Endothelial cell of umbilical vein (primary cell): ENCODE data around the gene PLPPR5. TPM values are rescaled to one million over a fixed set of nuclear protein-coding genes. Genes with fewer than 3 reads are reported as not detected.

ENCODE experiments used
- BruUV-seq: library from RNA; stranded (reverse); fragments of 400-500 nt; replicated peaks from 2 replicates; lab custom pipeline; 2021; lab: Mats Ljungman, UMichigan
- CTCF ChIA-PET: fragments of 300-600, 350-600 bp; sonication (Branson Sonifier 250); formaldehyde crosslinking; loops from one replicate; lab custom pipeline; 2021; ENCODE audit warnings: antibody characterized with exemption, inconsistent platforms; lab: Charles Lee
- POLR2A ChIA-PET: fragments of 300-600, 350-600 bp; sonication (Branson Sonifier 250); formaldehyde crosslinking; loops from one replicate; lab custom pipeline; 2021; ENCODE audit warnings: antibody characterized with exemption, inconsistent platforms; lab: Charles Lee
- DNase-seq: peaks from one replicate; pipeline ENCODE4 v3.0.0-alpha.2; 2011; ENCODE audit warnings: low read depth, low spot score
- FAIRE-seq: peaks from 2 replicates; lab custom pipeline; 2011; peaks lifted over from hg19 to GRCh38; lab: Jason Lieb, UNC
- H2AFZ ChIP-seq: 2 replicates; pipeline ENCODE4 v1.6.0; 2012; ENCODE audit warnings: low read depth, low read length, control low read depth, inconsistent platforms
- H3K27ac ChIP-seq: 2 replicates; pipeline ENCODE4 v1.5.1; 2011; ENCODE audit warnings: low read depth, mild to moderate bottlenecking, control low read depth, low read length, moderate library complexity; ENCODE audit not compliant: insufficient read depth
- H3K27me3 ChIP-seq, 2 experiments: 2 replicates each; pipeline versions ENCODE4 v1.6.0 to v1.6.1; 2011; ENCODE audit warnings: low read length in 2 of 2, mixed read lengths in 1 of 2; ENCODE audit not compliant: control insufficient read depth in 2 of 2, insufficient read depth in 2 of 2
- H3K36me3 ChIP-seq, 2 experiments: 2 replicates in 1 of 2; 3 replicates in 1 of 2; pipeline ENCODE4 v1.5.1; 2011; ENCODE audit warnings: low read length in 2 of 2, mild to moderate bottlenecking in 1 of 2, moderate library complexity in 1 of 2; ENCODE audit not compliant: control insufficient read depth in 2 of 2, insufficient read depth in 2 of 2; ENCODE audit errors: extremely low read depth in 1 of 2
- H3K4me1 ChIP-seq: 3 replicates; pipeline ENCODE4 v1.5.1; 2011; ENCODE audit warnings: mild to moderate bottlenecking, low read length; ENCODE audit not compliant: control insufficient read depth, insufficient read depth; ENCODE audit errors: extremely low read depth
- H3K4me2 ChIP-seq: 2 replicates; pipeline ENCODE4 v1.6.1; 2011; ENCODE audit warnings: low read length, control low read depth, mixed read lengths; ENCODE audit not compliant: insufficient read depth
- H3K4me3 ChIP-seq, 3 experiments: fragments of 200-600 bp in 1 of 3; sonication (generic), shearing (Covaris generic) in 1 of 3; replicated peaks in 1 of 3; 2 replicates each; pipeline ENCODE4 v1.5.1; 2011 to 2016; ENCODE audit warnings: control low read depth in 3 of 3, low read length in 3 of 3, mild to moderate bottlenecking in 2 of 3, inconsistent platforms in 1 of 3, low read depth in 1 of 3, moderate library complexity in 1 of 3; ENCODE audit not compliant: insufficient read depth in 1 of 3
- H3K79me2 ChIP-seq: 2 replicates; pipeline ENCODE4 v1.6.0; 2012; ENCODE audit warnings: low read length, inconsistent platforms; ENCODE audit not compliant: control insufficient read depth, insufficient read depth
- H3K9ac ChIP-seq: replicated peaks from 2 replicates; pipeline ENCODE3; 2011; ENCODE audit warnings: low read length, control low read depth; ENCODE audit not compliant: insufficient read depth; ENCODE audit errors: extremely low read depth
- H3K9me1 ChIP-seq: replicated peaks from 3 replicates; pipeline ENCODE4 v1.6.0; 2011; ENCODE audit warnings: mild to moderate bottlenecking, low read length; ENCODE audit not compliant: control insufficient read depth, insufficient read depth; ENCODE audit errors: extremely low read depth
- H3K9me3 ChIP-seq: replicated peaks from 2 replicates; pipeline ENCODE4 v1.5.1; 2012; ENCODE audit warnings: low read length, inconsistent platforms; ENCODE audit not compliant: control insufficient read depth, insufficient read depth
- H4K20me1 ChIP-seq: replicated peaks from 2 replicates; pipeline ENCODE3; 2011; ENCODE audit warnings: mild to moderate bottlenecking, low read length; ENCODE audit not compliant: control insufficient read depth, insufficient read depth; ENCODE audit errors: extremely low read depth
- CTCF ChIP-seq, 2 donors: IDR thresholded peaks; 1 replicate in 1 of 2; 2 replicates in 1 of 2; pipeline ENCODE4 v1.5.1; 2011; ENCODE audit warnings: low read length in 2 of 2, mild to moderate bottlenecking in 2 of 2, moderate library complexity in 2 of 2, control low read depth in 1 of 2, inconsistent platforms in 1 of 2, low read depth in 1 of 2; ENCODE audit not compliant: insufficient read depth in 1 of 2; ENCODE audit errors: extremely low read depth in 1 of 2
- EZH2 ChIP-seq: IDR thresholded peaks from 2 replicates; pipeline ENCODE4 v1.6.1; 2012; ENCODE audit warnings: borderline replicate concordance, low read depth, mild to moderate bottlenecking, moderate library complexity, low read length, inconsistent platforms; ENCODE audit not compliant: severe bottlenecking
- FOS ChIP-seq: IDR thresholded peaks from 2 replicates; pipeline ENCODE4 v1.6.1; 2011; ENCODE audit warnings: mild to moderate bottlenecking, low read length, moderate library complexity, borderline replicate concordance; ENCODE audit not compliant: insufficient read depth
- GATA2 ChIP-seq: IDR thresholded peaks from 2 replicates; pipeline ENCODE4 v1.7.0; 2011; ENCODE audit warnings: low read depth, mild to moderate bottlenecking, moderate library complexity, mixed read lengths, low read length; ENCODE audit not compliant: insufficient read length, insufficient read depth
- JUN ChIP-seq: IDR thresholded peaks from 2 replicates; pipeline ENCODE4 v1.6.1; 2011; ENCODE audit warnings: borderline replicate concordance, low read depth; ENCODE audit not compliant: insufficient read length, insufficient read depth
- MAX ChIP-seq: IDR thresholded peaks from 2 replicates; pipeline ENCODE4 v1.6.1; 2011; ENCODE audit not compliant: insufficient read depth, insufficient read length
- MYC ChIP-seq: IDR thresholded peaks from one replicate; pipeline ENCODE4 v1.6.1; 2011; ENCODE audit warnings: mild to moderate bottlenecking, low read depth, low read length
- POLR2A ChIP-seq: IDR thresholded peaks from 2 replicates; pipeline ENCODE4 v1.6.1; 2012; ENCODE audit warnings: low read depth, mild to moderate bottlenecking, control low read depth, low read length
- POLR2AphosphoS5 ChIP-seq: IDR thresholded peaks from 2 replicates; pipeline ENCODE4 v1.6.1; 2012; ENCODE audit warnings: low read depth, mild to moderate bottlenecking, control low read depth, low read length, moderate library complexity; ENCODE audit not compliant: insufficient read depth
- dilution Hi-C: fragments of 300-500 bp; cut with MboI; formaldehyde crosslinking; loops from one replicate; pipeline ENCODE4 v1.15.0; 2019; ENCODE audit warnings: low sequenced_read_pairs; ENCODE audit not compliant: extremely low pct_ligation_motif_present
- intact Hi-C: fragments of 100-400 bp; cut with micrococcal nuclease; formaldehyde crosslinking; loops from one replicate; pipeline ENCODE4 v1.10.0; 2022
- polyA plus RNA-seq, 4 experiments: library from polyadenylated mRNA; depleted of rRNA in 3 of 4; stranded (reverse) in 3 of 4; unstranded in 1 of 4; fragments of >200 nt; gene quantifications; 2 replicates each; pipeline versions ENCODE4 v1.2.1 to v1.2.3, GENCODE V29; 2011 to 2012; ENCODE audit warnings: missing spikeins in 1 of 4
- total RNA-seq: library from RNA; stranded (reverse); gene quantifications from 2 replicates; pipeline ENCODE4 v1.2.3, GENCODE V29; 2021

PLPPR5 gene
- total and polyA plus RNA-seq, 2 donors (not counting 3 experiments of a cell fraction or from before 2014, with no cell fraction given) = not detected

GRCh38 chr1:98965394-98965793 is 39.3 kb downstream of the PLPPR5 start:
- TF ChIP-seq POLR2AphosphoS5 (no peak), GATA2 (no peak), MAX (no peak), FOS (no peak), CTCF (IDR thresholded peaks at IDR 0.05; ENCODE audit: extremely low read depth in 1 of 2, insufficient read depth in 1 of 2, low read depth in 1 of 2, low read length in 2 of 2) (no peak), EZH2 (no peak), POLR2A (no peak), JUN (no peak), MYC (no peak)
- dilution Hi-C loops (no loop called here), intact Hi-C loops (no loop called here)
- ChIA-PET POLR2A (no interaction called here), CTCF (interaction anchor here (1.5 kb wide), 1 partner anchor 172 kb away, joined by 3 read pairs; no protein-coding TSS in a partner anchor)
- Histone ChIP-seq H4K20me1 (no peaks in the 10 kb centered on the region), H3K79me2 (no peaks in the 10 kb centered on the region), H3K4me1 (no peaks in the 10 kb centered on the region), H3K9me3 (no peaks in the 10 kb centered on the region), H2AFZ (no peak overlapping the region), H3K9ac (no peak overlapping the region), H3K4me3 (no peak overlapping the region), H3K36me3 (no peaks in the 10 kb centered on the region), H3K4me2 (no peak overlapping the region), H3K27me3 (peaks cover 6 to 10% of the 10 kb centered on the region in 2 experiments), H3K27ac (no peak overlapping the region), H3K9me1 (no peaks in the 10 kb centered on the region)
- DNase-seq = no peak
- no peak for FAIRE-seq
- BruUV-seq = no TSS peak
